Parathyroid adenoma (tissue), 2 donors: ENCODE measurements around the gene FAM177B.

Source experiments
- H2AFZ ChIP-seq: fragments of 300-600 bp; sonication (generic); one replicate; pipeline ENCODE4 v1.7.0; 2017; ENCODE audit warnings: antibody characterized with exemption, mild to moderate bottlenecking
- H3K27ac ChIP-seq: fragments of 300-600 bp; sonication (generic); one replicate; pipeline ENCODE4 v1.7.0; 2017
- H3K27me3 ChIP-seq: fragments of 300-600 bp; sonication (generic); one replicate; pipeline ENCODE4 v1.7.0; 2017; ENCODE audit warnings: low read length; ENCODE audit not compliant: control insufficient read depth, insufficient read depth
- H3K36me3 ChIP-seq: fragments of 300-600 bp; sonication (generic); one replicate; pipeline ENCODE4 v1.7.0; 2017; ENCODE audit warnings: low read length; ENCODE audit not compliant: control insufficient read depth, insufficient read depth
- H3K4me1 ChIP-seq: fragments of 300-600 bp; sonication (generic); one replicate; pipeline ENCODE4 v1.7.0; 2017; ENCODE audit warnings: control low read depth
- H3K4me2 ChIP-seq: fragments of 300-600 bp; sonication (generic); one replicate; pipeline ENCODE4 v1.7.0; 2017; ENCODE audit warnings: low read length
- H3K4me3 ChIP-seq: fragments of 300-600 bp; sonication (generic); one replicate; pipeline ENCODE4 v1.7.0; 2017; ENCODE audit warnings: low read depth, low read length
- H3K79me2 ChIP-seq: fragments of 300-600 bp; sonication (generic); one replicate; pipeline ENCODE4 v1.7.0; 2017; ENCODE audit warnings: control low read depth
- H3K9ac ChIP-seq: fragments of 300-600 bp; sonication (generic); one replicate; pipeline ENCODE4 v1.7.0; 2017; ENCODE audit warnings: mild to moderate bottlenecking
- H3K9me3 ChIP-seq: fragments of 300-600 bp; sonication (generic); one replicate; pipeline ENCODE4 v1.7.0; 2017; ENCODE audit warnings: low read length; ENCODE audit not compliant: control insufficient read depth
- TF ChIP-seq, protein P1 (sequence below): fragments of 300-600 bp; sonication (generic); IDR thresholded peaks from one replicate; pipeline ENCODE4 v1.7.0; 2017; ENCODE audit warnings: antibody characterized with exemption, mild to moderate bottlenecking
- donor health status: primary hyperparathyroidism.

The FAM177B gene

DNA sequence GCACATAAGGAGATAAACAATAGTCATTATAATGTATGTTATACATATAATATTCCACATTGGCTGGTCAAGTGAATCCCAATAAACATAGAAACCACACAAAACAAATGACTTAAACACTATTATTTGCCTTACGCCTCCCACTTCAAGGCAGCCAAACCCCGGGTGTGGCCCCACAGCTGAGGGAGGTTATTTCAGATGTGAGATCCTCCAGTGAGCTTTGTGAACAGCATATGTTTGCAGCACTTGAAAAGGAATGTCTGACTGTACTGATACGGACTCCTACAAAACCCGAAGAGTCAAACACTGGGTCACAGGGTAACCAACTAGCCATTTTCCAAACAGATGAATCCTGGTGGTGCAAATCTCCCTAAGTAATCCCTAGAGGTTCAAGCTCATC is 50.7 kb downstream of the FAM177B start:
- TF ChIP-seq, protein P1, sequence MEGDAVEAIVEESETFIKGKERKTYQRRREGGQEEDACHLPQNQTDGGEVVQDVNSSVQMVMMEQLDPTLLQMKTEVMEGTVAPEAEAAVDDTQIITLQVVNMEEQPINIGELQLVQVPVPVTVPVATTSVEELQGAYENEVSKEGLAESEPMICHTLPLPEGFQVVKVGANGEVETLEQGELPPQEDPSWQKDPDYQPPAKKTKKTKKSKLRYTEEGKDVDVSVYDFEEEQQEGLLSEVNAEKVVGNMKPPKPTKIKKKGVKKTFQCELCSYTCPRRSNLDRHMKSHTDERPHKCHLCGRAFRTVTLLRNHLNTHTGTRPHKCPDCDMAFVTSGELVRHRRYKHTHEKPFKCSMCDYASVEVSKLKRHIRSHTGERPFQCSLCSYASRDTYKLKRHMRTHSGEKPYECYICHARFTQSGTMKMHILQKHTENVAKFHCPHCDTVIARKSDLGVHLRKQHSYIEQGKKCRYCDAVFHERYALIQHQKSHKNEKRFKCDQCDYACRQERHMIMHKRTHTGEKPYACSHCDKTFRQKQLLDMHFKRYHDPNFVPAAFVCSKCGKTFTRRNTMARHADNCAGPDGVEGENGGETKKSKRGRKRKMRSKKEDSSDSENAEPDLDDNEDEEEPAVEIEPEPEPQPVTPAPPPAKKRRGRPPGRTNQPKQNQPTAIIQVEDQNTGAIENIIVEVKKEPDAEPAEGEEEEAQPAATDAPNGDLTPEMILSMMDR, result no peak
- H3K36me3 ChIP-seq, result no peaks in the 10 kb centered on the region
- H3K4me2 ChIP-seq, result no peak overlapping the region

DNA sequence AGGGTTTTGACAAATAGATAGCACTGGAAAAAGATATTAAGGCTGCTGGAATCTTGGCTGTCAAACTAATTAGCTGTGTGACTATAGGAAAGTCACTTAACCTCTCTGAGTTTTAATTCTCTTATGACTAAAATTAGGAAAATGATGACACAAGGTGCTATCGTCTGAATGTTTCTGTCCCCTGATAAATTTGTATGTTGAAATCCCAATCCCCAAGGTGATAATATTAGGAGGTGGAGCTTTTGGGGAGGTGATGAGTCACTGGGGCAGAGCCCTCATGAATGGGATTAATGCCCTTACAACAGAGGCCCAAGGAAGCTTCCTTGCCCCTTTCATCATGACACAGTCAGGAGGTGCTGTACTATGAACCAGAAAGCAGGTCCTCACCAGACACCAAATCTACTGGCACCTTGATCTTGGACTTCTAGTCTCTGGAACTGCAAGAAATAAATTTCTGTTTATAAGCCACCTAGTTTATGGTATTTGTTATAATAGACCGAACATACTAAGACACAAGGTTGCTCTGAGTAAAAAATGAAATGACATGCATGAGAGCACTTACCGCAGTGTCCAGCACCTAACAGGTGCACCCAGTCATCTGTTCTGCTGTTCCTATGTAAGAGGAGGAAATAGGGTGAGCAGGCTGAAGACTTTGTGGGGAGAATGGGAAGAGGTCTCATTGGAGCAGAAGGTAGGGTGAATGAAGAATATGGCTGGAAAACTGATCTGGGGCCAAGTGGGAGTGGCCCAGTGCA is 51.6 kb downstream of the FAM177B start:
- H3K79me2 ChIP-seq, result no peaks in the 10 kb centered on the region
- H3K27ac ChIP-seq, result no peak overlapping the region
- H3K9me3 ChIP-seq, result no peaks in the 10 kb centered on the region
- H3K4me2 ChIP-seq, result no peak overlapping the region
- H3K4me3 ChIP-seq, result no peak overlapping the region
- H2AFZ ChIP-seq, result no peak overlapping the region
- no peaks in the 10 kb centered on the region for H3K36me3 ChIP-seq
- H3K9ac ChIP-seq, result no peak overlapping the region
- H3K27me3 ChIP-seq, result no peaks in the 10 kb centered on the region
- TF ChIP-seq, protein P1, result no peak
- H3K4me1 ChIP-seq, result no peaks in the 10 kb centered on the region

More for the DNA sequence above, 50.7 kb downstream of the FAM177B start:
- Histone ChIP-seq H3K4me3 (no peak overlapping the region), H3K27me3 (no peaks in the 10 kb centered on the region), H2AFZ (no peak overlapping the region), H3K4me1 (no peaks in the 10 kb centered on the region), H3K9ac (no peak overlapping the region), H3K27ac (no peak overlapping the region), H3K9me3 (no peaks in the 10 kb centered on the region), H3K79me2 (no peaks in the 10 kb centered on the region)

DNA sequence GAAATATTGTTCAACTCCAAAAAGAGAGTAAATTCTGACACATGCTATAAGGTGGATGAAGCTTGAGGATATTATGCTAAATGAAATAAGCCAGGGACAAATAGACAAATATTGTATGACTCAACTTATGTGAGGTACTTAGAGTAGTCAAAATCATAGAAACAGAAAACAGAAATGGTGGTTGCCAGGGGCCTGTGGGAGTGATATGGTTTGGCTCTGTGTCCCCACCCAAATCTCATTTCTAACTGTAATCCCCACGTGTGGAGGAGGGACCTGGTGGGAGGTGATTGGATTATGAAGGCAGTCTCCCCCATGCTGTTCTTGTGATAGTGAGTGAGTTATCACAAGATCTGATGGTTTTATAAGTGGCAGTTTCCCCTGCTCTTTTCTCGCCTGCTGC is 53.1 kb downstream of the FAM177B start:
- H3K79me2 ChIP-seq, result no peaks in the 10 kb centered on the region
- H3K9ac ChIP-seq, result no peak overlapping the region

DNA sequence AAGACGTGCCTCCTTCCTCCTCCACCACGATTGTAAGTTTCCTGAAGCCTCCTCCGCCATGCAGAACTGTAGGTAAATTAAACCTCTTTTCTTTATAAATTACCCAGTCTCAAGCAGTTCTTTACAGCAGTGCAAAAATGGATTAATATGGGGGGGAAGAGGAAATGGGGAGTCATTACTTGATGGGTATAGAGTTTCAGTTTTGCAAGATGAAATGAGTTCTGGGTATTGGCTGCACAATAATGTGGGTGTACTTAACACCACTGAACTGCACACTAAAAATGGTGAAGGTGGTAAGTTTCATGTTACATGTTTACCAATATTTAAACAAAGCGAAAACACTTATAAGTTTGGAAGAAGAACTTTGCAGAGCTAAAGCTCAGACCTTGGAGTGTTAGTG is 53.5 kb downstream of the FAM177B start:
- no peaks in the 10 kb centered on the region for H3K79me2 ChIP-seq
- no peak overlapping the region for H3K9ac ChIP-seq
- no peak overlapping the region for H2AFZ ChIP-seq
- H3K4me3 ChIP-seq, result no peak overlapping the region
- H3K4me1 ChIP-seq, result no peaks in the 10 kb centered on the region
- H3K27me3 ChIP-seq, result no peaks in the 10 kb centered on the region
- TF ChIP-seq, protein P1, result no peak
- no peaks in the 10 kb centered on the region for H3K36me3 ChIP-seq
- no peak overlapping the region for H3K4me2 ChIP-seq
- no peaks in the 10 kb centered on the region for H3K9me3 ChIP-seq
- no peak overlapping the region for H3K27ac ChIP-seq

More for the DNA sequence above, 53.1 kb downstream of the FAM177B start:
- Histone ChIP-seq H2AFZ (no peak overlapping the region), H3K4me2 (no peak overlapping the region), H3K27me3 (no peaks in the 10 kb centered on the region), H3K4me1 (no peaks in the 10 kb centered on the region), H3K36me3 (no peaks in the 10 kb centered on the region), H3K9me3 (no peaks in the 10 kb centered on the region), H3K4me3 (no peak overlapping the region), H3K27ac (no peak overlapping the region)
- TF ChIP-seq, protein P1, result no peak
